H9 (cell line): ENCODE measurements around the gene TNFSF8. TPM values are rescaled to one million over a fixed set of nuclear protein-coding genes. Genes with fewer than 3 reads are reported as not detected.

ENCODE experiments used
- DNase-seq: peaks from one replicate; pipeline ENCODE4 v3.0.0-alpha.2; 2017
- H2AFZ ChIP-seq: one replicate; pipeline ENCODE4 v1.6.1; 2013; ENCODE audit warnings: mild to moderate bottlenecking, low read length, control low read depth, moderate library complexity
- H2AK5ac ChIP-seq: 2 replicates; pipeline ENCODE4 v1.6.1; 2013; ENCODE audit warnings: low read length, control low read depth, mixed read lengths; ENCODE audit not compliant: insufficient read length
- H2BK120ac ChIP-seq: one replicate; pipeline ENCODE4 v1.6.1; 2013; ENCODE audit warnings: low read depth, mild to moderate bottlenecking, low read length, control low read depth, inconsistent platforms; ENCODE audit not compliant: poor library complexity, severe bottlenecking
- H2BK12ac ChIP-seq: 2 replicates; pipeline ENCODE4 v1.6.1; 2013; ENCODE audit warnings: low read length, control low read depth, mixed read lengths, low read depth; ENCODE audit not compliant: insufficient read length
- H2BK15ac ChIP-seq: 2 replicates; pipeline ENCODE4 v1.6.1; 2013; ENCODE audit warnings: low read depth, low read length, control low read depth
- H2BK20ac ChIP-seq: one replicate; pipeline ENCODE4 v1.6.1; 2013; ENCODE audit warnings: low read depth, mild to moderate bottlenecking, low read length, control low read depth, inconsistent platforms; ENCODE audit not compliant: poor library complexity, severe bottlenecking
- H2BK5ac ChIP-seq: 2 replicates; pipeline ENCODE4 v1.6.1; 2013; ENCODE audit warnings: low read length, control low read depth, mixed read lengths; ENCODE audit not compliant: insufficient read length
- H3K14ac ChIP-seq: 2 replicates; pipeline ENCODE4 v1.6.1; 2013; ENCODE audit warnings: low read length, control low read depth; ENCODE audit not compliant: insufficient read depth
- H3K18ac ChIP-seq: 2 replicates; pipeline ENCODE4 v1.6.1; 2013; ENCODE audit warnings: low read depth, mild to moderate bottlenecking, mixed read lengths, low read length, control low read depth; ENCODE audit not compliant: insufficient read length
- H3K23ac ChIP-seq: 2 replicates; pipeline ENCODE4 v1.6.1; 2013; ENCODE audit warnings: low read length, control low read depth, mixed read lengths, low read depth; ENCODE audit not compliant: insufficient read length
- H3K23me2 ChIP-seq: 2 replicates; pipeline ENCODE4 v1.6.1; 2013; ENCODE audit warnings: low read depth, mild to moderate bottlenecking, mixed read lengths, low read length, control low read depth; ENCODE audit not compliant: insufficient read length, poor library complexity, severe bottlenecking
- H3K27ac ChIP-seq: 2 replicates; pipeline ENCODE4 v1.5.1; 2013; ENCODE audit warnings: low read length, control low read depth, mixed read lengths, low read depth; ENCODE audit not compliant: insufficient read length
- H3K27me3 ChIP-seq: 2 replicates; pipeline ENCODE4 v1.6.1; 2013; ENCODE audit warnings: low read length, control low read depth, inconsistent platforms; ENCODE audit not compliant: insufficient read depth
- H3K4ac ChIP-seq: 2 replicates; pipeline ENCODE4 v1.6.1; 2013; ENCODE audit warnings: low read depth, mild to moderate bottlenecking, control low read depth, inconsistent platforms, low read length, moderate library complexity
- H3K4me1 ChIP-seq: 2 replicates; pipeline ENCODE4 v1.6.1; 2013; ENCODE audit warnings: low read length, control low read depth, inconsistent platforms; ENCODE audit not compliant: insufficient read depth
- H3K4me2 ChIP-seq: 2 replicates; pipeline ENCODE4 v1.6.1; 2013; ENCODE audit warnings: low read length, control low read depth, mixed read lengths; ENCODE audit not compliant: insufficient read length, insufficient read depth
- H3K56ac ChIP-seq: 2 replicates; pipeline ENCODE4 v1.6.1; 2013; ENCODE audit warnings: low read depth, mild to moderate bottlenecking, mixed read lengths, low read length, control low read depth; ENCODE audit not compliant: insufficient read length
- H3K79me1 ChIP-seq: 2 replicates; pipeline ENCODE4 v1.6.1; 2013; ENCODE audit warnings: low read depth, mild to moderate bottlenecking, moderate library complexity, low read length, control low read depth, inconsistent platforms; ENCODE audit not compliant: insufficient read depth, poor library complexity, severe bottlenecking
- H3K79me2 ChIP-seq: 2 replicates; pipeline ENCODE4 v1.6.1; 2013; ENCODE audit warnings: low read length, control low read depth, inconsistent platforms; ENCODE audit not compliant: insufficient read depth
- H3K9ac ChIP-seq: 2 replicates; pipeline ENCODE4 v1.6.1; 2013; ENCODE audit warnings: low read length, control low read depth, mixed read lengths; ENCODE audit not compliant: insufficient read length; ENCODE audit errors: extremely low read depth
- H3K9me3 ChIP-seq: one replicate; pipeline ENCODE4 v1.6.1; 2013; ENCODE audit warnings: low read depth, low read length, inconsistent platforms; ENCODE audit not compliant: control insufficient read depth
- H3T11ph ChIP-seq: one replicate; pipeline ENCODE4 v1.6.1; 2013; ENCODE audit warnings: mild to moderate bottlenecking, low read length, control low read depth, inconsistent platforms
- H4K20me1 ChIP-seq: one replicate; pipeline ENCODE4 v1.6.1; 2013; ENCODE audit not compliant: control insufficient read depth, insufficient read length, insufficient read depth
- H4K5ac ChIP-seq: 2 replicates; pipeline ENCODE4 v1.6.1; 2013; ENCODE audit warnings: low read depth, mild to moderate bottlenecking, mixed read lengths, low read length, control low read depth; ENCODE audit not compliant: insufficient read length
- H4K8ac ChIP-seq: replicated peaks from 2 replicates; pipeline ENCODE4 v1.6.1; 2013; ENCODE audit warnings: low read length, control low read depth, mixed read lengths, low read depth; ENCODE audit not compliant: insufficient read length
- H4K91ac ChIP-seq: 2 replicates; pipeline ENCODE4 v1.6.1; 2013; ENCODE audit warnings: low read depth, mild to moderate bottlenecking, moderate library complexity, mixed read lengths, low read length, control low read depth; ENCODE audit not compliant: insufficient read length
- H3K27ac Mint-ChIP-seq, 3 experiments: 2 replicates in 2 of 3; 3 replicates in 1 of 3; pipeline ENCODE4 v1.8.0; 2020 to 2021; ENCODE audit warnings: mixed read lengths in 3 of 3, mild to moderate bottlenecking in 1 of 3, moderate library complexity in 1 of 3
- H3K27me3 Mint-ChIP-seq: 2 replicates; pipeline ENCODE4 v1.8.0; 2021; ENCODE audit warnings: low read depth, mild to moderate bottlenecking, moderate library complexity, mixed read lengths
- H3K36me3 Mint-ChIP-seq, 3 experiments: 2 replicates in 2 of 3; 3 replicates in 1 of 3; pipeline ENCODE4 v1.8.0; 2020 to 2021; ENCODE audit warnings: low read depth in 3 of 3, mixed read lengths in 3 of 3; ENCODE audit not compliant: insufficient read depth in 1 of 3
- H3K4me1 Mint-ChIP-seq, 2 experiments: 2 replicates each; pipeline ENCODE4 v1.8.0; 2020; ENCODE audit warnings: mixed read lengths in 2 of 2
- H3K4me3 Mint-ChIP-seq, 2 experiments: 2 replicates in 1 of 2; 3 replicates in 1 of 2; pipeline ENCODE4 v1.8.0; 2020 to 2021; ENCODE audit warnings: mild to moderate bottlenecking in 2 of 2, mixed read lengths in 2 of 2, moderate library complexity in 1 of 2
- H3K9me3 Mint-ChIP-seq, 2 experiments: 2 replicates in 1 of 2; 3 replicates in 1 of 2; pipeline ENCODE4 v1.8.0; 2020; ENCODE audit warnings: mild to moderate bottlenecking in 2 of 2, mixed read lengths in 2 of 2, moderate library complexity in 1 of 2
- WGBS: extraction: QIAGEN DNeasy Blood & Tissue Kit; methylation state at CpG from one replicate; pipeline ENCODE4 v1.1.7; 2013; ENCODE audit warnings: missing lambda C conversion rate, low lambda C conversion rate, mixed read lengths; ENCODE audit not compliant: insufficient read length; ENCODE audit errors: extremely low coverage; 5-methylcytosine and 5-hydroxymethylcytosine counted together
- total RNA-seq: library from RNA; stranded (reverse); gene quantifications from 2 replicates; pipeline ENCODE4 v1.2.1, GENCODE V29; 2021
- TF ChIP-seq, protein P1 (sequence below): fragments of 200-600 bp; sonication (generic); conservative IDR thresholded peaks from 3 replicates; pipeline ENCODE4 v1.8.0; 2021; ENCODE audit warnings: antibody characterized with exemption, mild to moderate bottlenecking

TNFSF8 gene
- total RNA-seq, 1 experiment from 2014 or later, result not detected

DNA sequence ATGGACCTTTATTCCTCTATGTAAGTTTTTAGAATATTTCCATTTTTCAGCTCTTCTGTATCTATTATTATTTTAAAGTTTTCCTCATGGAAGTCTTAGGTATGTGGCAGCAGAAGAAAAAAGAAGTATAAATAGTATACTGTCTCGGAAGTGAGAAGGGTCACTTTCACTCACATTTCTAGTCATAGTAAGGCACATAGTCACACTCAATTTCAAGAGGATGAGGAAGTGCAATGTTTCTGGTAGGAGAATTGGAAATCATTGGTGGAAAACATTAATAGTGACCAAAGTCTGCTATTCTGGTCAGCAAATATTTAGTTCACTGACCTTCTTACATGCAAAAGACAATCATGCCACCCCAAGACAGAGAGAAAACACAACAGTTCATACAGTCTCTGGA lies 35.2 kb upstream of the TNFSF8 start:
- Histone ChIP-seq H2BK15ac (no peak overlapping the region), H3K4me2 (no peak overlapping the region), H2BK12ac (no peak overlapping the region), H3K23me2 (no peaks in the 10 kb centered on the region), H3K27ac (no peak overlapping the region), H2AK5ac (no peak overlapping the region), H3K79me1 (no peaks in the 10 kb centered on the region), H4K5ac (no peak overlapping the region), H4K91ac (no peak overlapping the region), H2BK20ac (no peak overlapping the region), H2BK5ac (no peak overlapping the region), H3K9ac (no peak overlapping the region), H3K56ac (no peak overlapping the region), H3K23ac (no peak overlapping the region), H3K9me3 (peaks cover 6% of the 10 kb centered on the region), H3K14ac (no peak overlapping the region), H3K4me1 (no peaks in the 10 kb centered on the region), H4K8ac (no peak overlapping the region), H3K27me3 (no peaks in the 10 kb centered on the region), H3K4ac (no peak overlapping the region), H3T11ph (no peak overlapping the region), H2AFZ (no peak overlapping the region), H3K18ac (no peak overlapping the region), H3K79me2 (no peaks in the 10 kb centered on the region), H2BK120ac (no peak overlapping the region), H4K20me1 (no peaks in the 10 kb centered on the region)
- H3K9me3 Mint-ChIP-seq, result peaks cover 28 to 31% of the 10 kb centered on the region in 2 experiments
- peaks cover 8 to 14% of the 10 kb centered on the region in 2 experiments for H3K4me1 Mint-ChIP-seq
- no peak for DNase-seq
- peaks cover 3 to 15% (median 5%) of the 10 kb centered on the region in 3 experiments; a peak in 3 of 7 replicates for H3K36me3 Mint-ChIP-seq
- H3K27ac Mint-ChIP-seq, result no peak overlapping the region
- H3K4me3 Mint-ChIP-seq, result no peak overlapping the region
- H3K27me3 Mint-ChIP-seq, result peaks cover 39% of the 10 kb centered on the region
- no CpG with 5 or more reads among the region's 1 CpG for WGBS
- TF ChIP-seq, protein P1, sequence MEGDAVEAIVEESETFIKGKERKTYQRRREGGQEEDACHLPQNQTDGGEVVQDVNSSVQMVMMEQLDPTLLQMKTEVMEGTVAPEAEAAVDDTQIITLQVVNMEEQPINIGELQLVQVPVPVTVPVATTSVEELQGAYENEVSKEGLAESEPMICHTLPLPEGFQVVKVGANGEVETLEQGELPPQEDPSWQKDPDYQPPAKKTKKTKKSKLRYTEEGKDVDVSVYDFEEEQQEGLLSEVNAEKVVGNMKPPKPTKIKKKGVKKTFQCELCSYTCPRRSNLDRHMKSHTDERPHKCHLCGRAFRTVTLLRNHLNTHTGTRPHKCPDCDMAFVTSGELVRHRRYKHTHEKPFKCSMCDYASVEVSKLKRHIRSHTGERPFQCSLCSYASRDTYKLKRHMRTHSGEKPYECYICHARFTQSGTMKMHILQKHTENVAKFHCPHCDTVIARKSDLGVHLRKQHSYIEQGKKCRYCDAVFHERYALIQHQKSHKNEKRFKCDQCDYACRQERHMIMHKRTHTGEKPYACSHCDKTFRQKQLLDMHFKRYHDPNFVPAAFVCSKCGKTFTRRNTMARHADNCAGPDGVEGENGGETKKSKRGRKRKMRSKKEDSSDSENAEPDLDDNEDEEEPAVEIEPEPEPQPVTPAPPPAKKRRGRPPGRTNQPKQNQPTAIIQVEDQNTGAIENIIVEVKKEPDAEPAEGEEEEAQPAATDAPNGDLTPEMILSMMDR, result no peak
